ENCODE data around the gene SLC17A1. TPM values are rescaled to one million over a fixed set of nuclear protein-coding genes. Genes with fewer than 3 reads are reported as not detected.
A peak's percentile ranks its signal among the peaks of the same experiment; 100 is the strongest.

The SLC17A1 gene
- total and polyA plus RNA-seq, 2 donors: not detected

DNA sequence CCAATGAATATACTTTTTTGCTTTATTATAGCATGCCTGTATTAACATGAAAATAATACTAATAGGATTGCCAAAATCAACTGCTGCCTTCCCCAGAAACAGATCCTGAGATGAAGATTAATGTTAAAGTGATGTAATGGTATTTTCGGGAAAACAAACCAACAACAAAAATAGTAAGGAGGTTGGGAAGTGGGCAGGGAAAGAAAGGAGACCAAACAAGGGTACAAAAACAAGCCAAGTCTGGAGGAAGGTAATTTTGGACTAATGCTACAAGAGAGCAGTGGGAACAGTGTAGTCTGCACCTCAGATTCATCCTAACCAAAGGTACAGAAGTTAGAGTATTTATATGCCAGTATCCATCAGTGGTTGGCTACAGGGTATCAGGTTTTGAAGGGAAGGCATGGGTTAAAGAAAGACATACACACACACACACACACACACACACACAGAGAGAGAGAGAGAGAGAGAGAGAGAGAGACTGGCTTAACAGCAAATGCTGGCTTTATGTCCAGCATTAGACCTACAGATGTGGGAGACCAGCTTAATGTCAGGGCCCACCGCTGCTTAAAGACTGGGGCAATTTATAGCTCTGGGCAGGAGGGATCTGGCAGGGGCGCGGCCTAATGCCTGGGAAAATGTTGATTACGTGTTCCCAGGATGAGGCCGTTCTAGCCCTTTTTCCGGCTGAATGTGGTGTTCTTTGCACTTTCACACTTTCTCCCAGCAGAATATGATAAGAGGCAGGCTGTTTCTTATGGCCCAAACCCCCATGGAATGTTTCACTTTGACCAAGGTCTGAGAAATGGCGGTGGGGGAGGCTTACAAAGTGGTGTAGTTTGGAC lies 3.8 kb upstream of the SLC17A1 start:
- Histone ChIP-seq H3K4me1 (ENCODE audit: control insufficient read depth in 2 of 2, insufficient read depth in 2 of 2, low read length in 2 of 2) (no peaks in the 10 kb centered on the region), H3K27me3 (ENCODE audit: control insufficient read depth in 2 of 2, insufficient read depth in 1 of 2, low read length in 1 of 2) (no peaks in the 10 kb centered on the region), H3K36me3 (ENCODE audit: control insufficient read depth in 2 of 2, insufficient read depth in 2 of 2, low read length in 1 of 2) (no peaks in the 10 kb centered on the region), H3K4me3 (ENCODE audit: low read length in 2 of 2) (no peak overlapping the region), H3K27ac (ENCODE audit: low read depth in 1 of 2, low read length in 1 of 2) (no peak overlapping the region), H3K9me3 (ENCODE audit: control insufficient read depth in 2 of 2, insufficient read depth in 1 of 2, low read length in 1 of 2) (no peaks in the 10 kb centered on the region)
- DNase-seq (ENCODE audit: low read depth in 6 of 9, low spot score in 9 of 9): no peak
- WGBS: 97% methylated on average over 8 of the region's 8 CpGs

DNA sequence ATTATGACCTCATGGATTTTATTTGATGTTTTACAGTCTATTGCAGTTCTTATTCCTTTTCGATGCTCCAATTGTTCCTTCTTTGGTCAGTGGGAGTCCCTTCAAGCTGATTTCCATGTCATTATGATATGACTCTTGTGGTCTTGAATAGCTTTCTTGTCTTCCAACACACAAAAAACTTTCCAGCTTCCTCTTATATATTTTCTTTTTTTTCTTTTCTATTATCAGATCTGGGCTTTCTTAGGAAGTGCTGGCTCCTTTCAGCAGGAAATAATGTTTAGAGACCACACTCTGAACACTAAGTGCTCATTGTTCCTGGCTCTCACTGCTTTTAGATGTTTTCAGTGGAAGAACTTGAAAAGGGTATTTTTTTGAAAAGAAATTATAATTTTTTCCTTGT lies 3.1 kb upstream of the SLC17A1 start:
- Histone ChIP-seq H3K4me3 (ENCODE audit: low read length in 2 of 2) (no peak overlapping the region), H3K36me3 (ENCODE audit: control insufficient read depth in 2 of 2, insufficient read depth in 2 of 2, low read length in 1 of 2) (no peaks in the 10 kb centered on the region), H3K27me3 (ENCODE audit: control insufficient read depth in 2 of 2, insufficient read depth in 1 of 2, low read length in 1 of 2) (no peaks in the 10 kb centered on the region), H3K9me3 (ENCODE audit: control insufficient read depth in 2 of 2, insufficient read depth in 1 of 2, low read length in 1 of 2) (no peaks in the 10 kb centered on the region), H3K27ac (ENCODE audit: low read depth in 1 of 2, low read length in 1 of 2) (no peak overlapping the region), H3K4me1 (ENCODE audit: control insufficient read depth in 2 of 2, insufficient read depth in 2 of 2, low read length in 2 of 2) (no peaks in the 10 kb centered on the region)
- no peak for DNase-seq (ENCODE audit: low read depth in 6 of 9, low spot score in 9 of 9)
- 59% methylated on average over 1 of the region's 1 CpG for whole genome bisulfite sequencing

DNA sequence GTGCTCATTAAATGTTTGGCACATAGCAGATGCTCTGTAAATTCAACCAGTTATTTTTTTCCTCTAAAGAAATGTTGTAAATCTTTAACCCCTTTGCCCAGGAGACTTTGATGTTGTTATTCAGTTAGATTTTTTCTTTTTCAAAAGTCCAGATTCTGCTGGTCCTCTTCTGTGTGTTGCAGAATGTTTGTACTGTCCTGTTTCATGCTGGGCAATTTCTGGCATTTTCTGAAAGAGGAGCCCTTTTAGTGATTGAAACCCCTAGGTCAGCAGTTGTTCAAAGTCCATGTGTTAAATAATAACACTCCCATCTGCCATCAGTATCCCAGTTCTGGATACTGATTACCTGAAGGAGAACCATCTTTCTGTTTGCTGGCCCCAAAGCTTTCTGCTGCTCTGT lies 1.3 kb upstream of the SLC17A1 start:
- Histone ChIP-seq H3K4me1 (ENCODE audit: control insufficient read depth in 2 of 2, insufficient read depth in 2 of 2, low read length in 2 of 2) (no peaks in the 10 kb centered on the region), H3K9me3 (ENCODE audit: control insufficient read depth in 2 of 2, insufficient read depth in 1 of 2, low read length in 1 of 2) (no peaks in the 10 kb centered on the region), H3K36me3 (ENCODE audit: control insufficient read depth in 2 of 2, insufficient read depth in 2 of 2, low read length in 1 of 2) (no peaks in the 10 kb centered on the region), H3K27ac (ENCODE audit: low read depth in 1 of 2, low read length in 1 of 2) (no peak overlapping the region), H3K4me3 (ENCODE audit: low read length in 2 of 2) (no peak overlapping the region), H3K27me3 (ENCODE audit: control insufficient read depth in 2 of 2, insufficient read depth in 1 of 2, low read length in 1 of 2) (no peaks in the 10 kb centered on the region)
- no peak for DNase-seq (ENCODE audit: low read depth in 6 of 9, low spot score in 9 of 9)

DNA sequence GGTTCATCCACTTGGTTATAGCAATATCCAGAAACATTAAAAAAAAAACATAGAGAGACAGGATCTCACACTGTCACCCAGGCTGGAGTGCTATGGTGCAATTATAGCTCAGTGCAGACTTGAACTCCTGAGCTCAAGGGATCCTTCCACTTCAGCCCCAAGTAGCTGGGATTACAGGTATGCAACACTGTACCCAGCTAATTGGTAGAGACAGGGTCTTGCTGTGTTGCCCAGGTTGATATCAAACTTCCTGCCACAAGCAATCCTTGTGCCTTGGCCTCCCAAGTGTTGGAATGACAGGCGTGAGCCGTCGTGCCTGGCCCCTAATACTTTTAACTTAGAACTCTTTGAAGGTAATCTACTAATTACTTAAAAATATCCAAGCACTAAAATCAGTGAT lies 818 bp upstream of the SLC17A1 start:
- Histone ChIP-seq H3K36me3 (ENCODE audit: control insufficient read depth in 2 of 2, insufficient read depth in 2 of 2, low read length in 1 of 2) (no peaks in the 10 kb centered on the region), H3K4me3 (ENCODE audit: low read length in 2 of 2) (no peak overlapping the region), H3K27ac (ENCODE audit: low read depth in 1 of 2, low read length in 1 of 2) (no peak overlapping the region), H3K4me1 (ENCODE audit: control insufficient read depth in 2 of 2, insufficient read depth in 2 of 2, low read length in 2 of 2) (no peaks in the 10 kb centered on the region), H3K27me3 (ENCODE audit: control insufficient read depth in 2 of 2, insufficient read depth in 1 of 2, low read length in 1 of 2) (no peaks in the 10 kb centered on the region), H3K9me3 (ENCODE audit: control insufficient read depth in 2 of 2, insufficient read depth in 1 of 2, low read length in 1 of 2) (no peaks in the 10 kb centered on the region)
- no peak for DNase-seq (ENCODE audit: low read depth in 6 of 9, low spot score in 9 of 9)
- WGBS: 97% methylated on average over 3 of the region's 3 CpGs

DNA sequence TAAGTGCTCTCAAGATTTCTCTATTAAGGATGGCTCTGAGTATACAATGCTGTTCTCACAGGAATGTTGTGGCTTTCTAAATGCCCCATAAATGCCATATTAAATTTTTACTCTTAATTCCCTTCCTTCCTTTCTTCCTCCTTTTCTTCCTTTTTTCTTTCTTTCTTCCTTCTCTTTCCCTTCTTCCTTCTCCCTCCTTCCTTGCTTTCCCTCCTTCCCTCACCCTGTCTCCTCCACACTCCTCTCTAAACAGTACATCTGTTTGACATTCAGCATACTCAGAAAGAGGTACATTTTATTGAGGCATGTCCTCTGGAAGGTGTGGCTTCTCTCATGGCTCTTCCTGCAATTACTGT lies 433 bp upstream of the SLC17A1 start:
- Histone ChIP-seq H3K27ac (ENCODE audit: low read depth in 1 of 2, low read length in 1 of 2) (no peak overlapping the region), H3K4me3 (ENCODE audit: low read length in 2 of 2) (no peak overlapping the region), H3K9me3 (ENCODE audit: control insufficient read depth in 2 of 2, insufficient read depth in 1 of 2, low read length in 1 of 2) (no peaks in the 10 kb centered on the region), H3K4me1 (ENCODE audit: control insufficient read depth in 2 of 2, insufficient read depth in 2 of 2, low read length in 2 of 2) (no peaks in the 10 kb centered on the region), H3K27me3 (ENCODE audit: control insufficient read depth in 2 of 2, insufficient read depth in 1 of 2, low read length in 1 of 2) (no peaks in the 10 kb centered on the region), H3K36me3 (ENCODE audit: control insufficient read depth in 2 of 2, insufficient read depth in 2 of 2, low read length in 1 of 2) (no peaks in the 10 kb centered on the region)
- DNase-seq (ENCODE audit: low read depth in 6 of 9, low spot score in 9 of 9): no peak

DNA sequence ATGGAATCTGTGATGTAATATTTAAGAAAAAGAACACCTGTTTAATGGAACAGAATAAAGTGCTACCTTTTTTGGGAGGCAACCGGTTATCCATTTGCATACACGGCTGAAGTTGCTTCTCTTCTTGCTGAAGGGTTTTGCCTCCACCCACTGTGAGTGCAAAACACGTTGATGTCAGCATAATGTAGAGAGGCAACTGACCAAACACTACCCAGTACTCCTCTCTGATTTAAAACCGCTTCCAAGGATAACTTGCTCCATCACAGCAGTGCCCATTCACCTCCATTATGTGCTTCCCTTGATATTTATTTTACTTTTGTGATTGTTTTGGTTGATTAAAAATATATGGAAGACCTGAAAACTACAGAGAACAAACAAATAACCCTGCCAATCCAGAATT lies 1.4 kb downstream of the SLC17A1 start:
- Histone ChIP-seq H3K36me3 (ENCODE audit: control insufficient read depth in 2 of 2, insufficient read depth in 2 of 2, low read length in 1 of 2) (no peaks in the 10 kb centered on the region), H3K27ac (ENCODE audit: low read depth in 1 of 2, low read length in 1 of 2) (no peak overlapping the region), H3K27me3 (ENCODE audit: control insufficient read depth in 2 of 2, insufficient read depth in 1 of 2, low read length in 1 of 2) (no peaks in the 10 kb centered on the region), H3K9me3 (ENCODE audit: control insufficient read depth in 2 of 2, insufficient read depth in 1 of 2, low read length in 1 of 2) (no peaks in the 10 kb centered on the region), H3K4me3 (ENCODE audit: low read length in 2 of 2) (no peak overlapping the region), H3K4me1 (ENCODE audit: control insufficient read depth in 2 of 2, insufficient read depth in 2 of 2, low read length in 2 of 2) (no peaks in the 10 kb centered on the region)
- DNase-seq (ENCODE audit: low read depth in 6 of 9, low spot score in 9 of 9): no peak
- 96% methylated on average over 4 of the region's 4 CpGs for WGBS

DNA sequence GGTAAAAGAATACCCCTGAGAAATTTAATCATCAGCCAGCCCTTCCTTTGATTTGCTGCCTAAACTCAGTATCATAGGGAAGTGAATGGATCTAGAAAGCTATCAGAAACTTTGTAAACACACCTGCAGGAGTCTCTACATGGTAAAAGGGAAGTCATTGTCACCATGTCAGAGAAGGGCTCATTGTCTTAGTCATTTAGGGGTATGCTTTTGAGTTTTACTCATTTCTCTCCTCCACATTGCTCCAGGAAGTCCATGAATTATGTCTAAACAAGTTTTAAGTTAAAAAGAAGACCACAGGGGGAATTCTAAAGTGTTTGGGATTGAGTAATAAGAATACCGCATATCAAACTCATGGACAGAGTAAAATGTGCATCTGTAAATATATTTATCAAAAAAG lies 2.5 kb downstream of the SLC17A1 start:
- Histone ChIP-seq H3K4me3 (ENCODE audit: low read length in 2 of 2) (no peak overlapping the region), H3K9me3 (ENCODE audit: control insufficient read depth in 2 of 2, insufficient read depth in 1 of 2, low read length in 1 of 2) (no peaks in the 10 kb centered on the region), H3K27me3 (ENCODE audit: control insufficient read depth in 2 of 2, insufficient read depth in 1 of 2, low read length in 1 of 2) (no peaks in the 10 kb centered on the region), H3K36me3 (ENCODE audit: control insufficient read depth in 2 of 2, insufficient read depth in 2 of 2, low read length in 1 of 2) (no peaks in the 10 kb centered on the region), H3K27ac (ENCODE audit: low read depth in 1 of 2, low read length in 1 of 2) (no peak overlapping the region), H3K4me1 (ENCODE audit: control insufficient read depth in 2 of 2, insufficient read depth in 2 of 2, low read length in 2 of 2) (no peaks in the 10 kb centered on the region)
- peak in 1 of 9 donors; percentile 4 for DNase-seq (ENCODE audit: low read depth in 6 of 9, low spot score in 9 of 9)
- 93% methylated on average over 1 of the region's 1 CpG for WGBS

DNA sequence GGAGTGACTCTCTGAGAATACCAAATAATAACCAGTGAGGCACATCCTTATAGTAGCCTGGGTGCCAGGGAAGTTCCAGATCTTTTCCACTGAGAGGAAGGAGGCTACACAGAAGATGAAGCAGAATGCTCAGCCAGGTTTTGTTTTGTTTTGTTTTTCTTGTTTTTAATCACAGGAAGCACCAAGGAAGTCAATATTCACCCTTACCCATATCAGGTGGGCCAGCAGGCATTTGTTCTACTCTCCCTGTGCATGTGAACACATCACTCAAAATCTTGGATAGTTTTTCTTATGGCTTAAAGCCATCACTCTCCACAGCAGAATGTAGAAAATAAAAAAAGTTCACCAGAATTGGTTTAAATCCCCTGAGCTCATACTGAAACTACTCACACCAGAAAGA lies 10.5 kb downstream of the SLC17A1 start:
- Histone ChIP-seq H3K4me1 (ENCODE audit: control insufficient read depth in 2 of 2, insufficient read depth in 2 of 2, low read length in 2 of 2) (no peaks in the 10 kb centered on the region), H3K27me3 (ENCODE audit: control insufficient read depth in 2 of 2, insufficient read depth in 1 of 2, low read length in 1 of 2) (no peaks in the 10 kb centered on the region), H3K27ac (ENCODE audit: low read depth in 1 of 2, low read length in 1 of 2) (no peak overlapping the region), H3K9me3 (ENCODE audit: control insufficient read depth in 2 of 2, insufficient read depth in 1 of 2, low read length in 1 of 2) (no peaks in the 10 kb centered on the region), H3K36me3 (ENCODE audit: control insufficient read depth in 2 of 2, insufficient read depth in 2 of 2, low read length in 1 of 2) (no peaks in the 10 kb centered on the region), H3K4me3 (ENCODE audit: low read length in 2 of 2) (no peak overlapping the region)
- DNase-seq (ENCODE audit: low read depth in 6 of 9, low spot score in 9 of 9): no peak

DNA sequence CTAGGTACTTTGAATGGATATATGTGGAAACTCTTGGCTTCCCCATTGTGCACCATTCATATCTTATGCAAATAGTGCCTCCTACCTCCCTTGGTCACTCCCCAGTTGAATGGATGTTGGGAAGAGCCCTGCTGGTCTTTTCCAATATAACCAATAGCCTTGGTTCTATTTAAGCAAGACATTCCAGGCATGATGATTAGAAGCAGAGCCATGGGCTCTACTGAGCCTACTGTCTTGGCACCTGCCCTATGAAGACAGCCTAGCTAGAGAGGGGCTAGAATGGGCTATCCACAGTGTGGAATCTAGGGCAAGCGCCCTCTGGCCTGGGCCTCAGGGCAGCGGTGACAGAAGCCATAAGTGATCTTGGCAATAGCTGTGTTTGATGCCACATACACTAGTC lies 15.6 kb downstream of the SLC17A1 start:
- Histone ChIP-seq H3K4me3 (ENCODE audit: low read length in 2 of 2) (no peak overlapping the region), H3K36me3 (ENCODE audit: control insufficient read depth in 2 of 2, insufficient read depth in 2 of 2, low read length in 1 of 2) (no peaks in the 10 kb centered on the region), H3K9me3 (ENCODE audit: control insufficient read depth in 2 of 2, insufficient read depth in 1 of 2, low read length in 1 of 2) (no peaks in the 10 kb centered on the region), H3K4me1 (ENCODE audit: control insufficient read depth in 2 of 2, insufficient read depth in 2 of 2, low read length in 2 of 2) (no peaks in the 10 kb centered on the region), H3K27ac (ENCODE audit: low read depth in 1 of 2, low read length in 1 of 2) (no peak overlapping the region), H3K27me3 (ENCODE audit: control insufficient read depth in 2 of 2, insufficient read depth in 1 of 2, low read length in 1 of 2) (no peaks in the 10 kb centered on the region)
- no peak for DNase-seq (ENCODE audit: low read depth in 6 of 9, low spot score in 9 of 9)
- 95% methylated on average over 2 of the region's 2 CpGs for WGBS

DNA sequence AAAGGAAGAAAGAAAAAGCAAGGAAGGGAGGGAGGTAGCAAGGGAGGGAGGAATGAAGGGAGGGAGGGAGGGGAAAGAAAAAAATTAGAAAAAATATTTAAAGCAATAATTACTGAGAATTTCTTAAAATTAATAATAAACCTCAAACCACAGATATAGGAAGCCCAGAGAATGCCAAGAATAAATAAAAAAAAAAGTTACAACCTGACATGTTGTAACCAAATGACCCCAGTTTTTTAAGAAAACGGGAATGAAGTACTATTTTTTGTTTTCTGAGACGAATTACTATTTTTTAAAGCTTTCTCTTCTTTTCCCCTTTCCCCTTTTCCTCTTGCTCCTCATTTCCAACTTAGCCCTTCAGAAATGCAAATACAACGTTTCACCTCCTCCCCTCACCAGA lies 16.7 kb downstream of the SLC17A1 start:
- Histone ChIP-seq H3K4me3 (ENCODE audit: low read length in 2 of 2) (no peak overlapping the region), H3K36me3 (ENCODE audit: control insufficient read depth in 2 of 2, insufficient read depth in 2 of 2, low read length in 1 of 2) (no peaks in the 10 kb centered on the region), H3K27ac (ENCODE audit: low read depth in 1 of 2, low read length in 1 of 2) (no peak overlapping the region), H3K9me3 (ENCODE audit: control insufficient read depth in 2 of 2, insufficient read depth in 1 of 2, low read length in 1 of 2) (no peaks in the 10 kb centered on the region), H3K4me1 (ENCODE audit: control insufficient read depth in 2 of 2, insufficient read depth in 2 of 2, low read length in 2 of 2) (no peaks in the 10 kb centered on the region), H3K27me3 (ENCODE audit: control insufficient read depth in 2 of 2, insufficient read depth in 1 of 2, low read length in 1 of 2) (no peaks in the 10 kb centered on the region)
- DNase-seq (ENCODE audit: low read depth in 6 of 9, low spot score in 9 of 9): no peak
- WGBS: 81% methylated on average over 3 of the region's 3 CpGs

All from thymus (tissue), 11 donors.